Upper lobe of left lung (tissue), 6 donors: ENCODE results near the gene NRAS. TPM values are rescaled to one million over a fixed set of nuclear protein-coding genes. Genes with fewer than 3 reads are reported as not detected.

ENCODE experiments used
- ATAC-seq, 2 donors: fragments of 200-7000 bp; cut with Tn5 transposase; one replicate each; pipeline ENCODE4 v1.9.1; 2022; ENCODE audit warnings: mild to moderate bottlenecking in 2 of 2, moderate library complexity in 2 of 2; ENCODE audit not compliant: low FRiP score in 2 of 2
- DNase-seq, 2 donors: peaks; one replicate each; pipeline ENCODE4 v3.0.0-alpha.2; 2019 to 2020
- H3K27ac ChIP-seq, 4 donors: fragments of 200-600 bp; sonication (generic); one replicate each; pipeline ENCODE4 v1.5.1; 2016 to 2019
- H3K27me3 ChIP-seq, 4 donors: fragments of 200-600 bp; sonication (generic); one replicate each; pipeline ENCODE4 v1.5.1; 2017 to 2019
- H3K36me3 ChIP-seq, 4 donors: fragments of 200-600 bp; sonication (generic); one replicate each; pipeline ENCODE4 v1.5.1; 2016 to 2019
- H3K4me1 ChIP-seq, 4 donors: fragments of 200-600 bp; sonication (generic); one replicate each; pipeline ENCODE4 v1.5.1; 2018 to 2019
- H3K4me3 ChIP-seq, 4 donors: fragments of 200-600 bp; sonication (generic); one replicate each; pipeline ENCODE4 v1.5.1; 2017 to 2019; ENCODE audit warnings: mild to moderate bottlenecking in 2 of 4, moderate library complexity in 1 of 4
- H3K9me3 ChIP-seq, 4 donors: fragments of 200-600 bp; sonication (generic); one replicate each; pipeline ENCODE4 v1.5.1; 2018 to 2019
- EP300 ChIP-seq, 4 donors: sonication (generic); formaldehyde crosslinking; IDR thresholded peaks; one replicate each; pipeline ENCODE4 v1.5.1; 2017; ENCODE audit warnings: antibody characterized with exemption in 4 of 4, control low read depth in 2 of 4
- POLR2A ChIP-seq, 4 donors: fragments of 450-650 bp; IDR thresholded peaks; one replicate each; pipeline ENCODE4 v1.5.1; 2016 to 2017; ENCODE audit warnings: antibody characterized with exemption in 4 of 4, mild to moderate bottlenecking in 2 of 4
- POLR2AphosphoS5 ChIP-seq, 2 donors: sonication (generic); formaldehyde crosslinking; IDR thresholded peaks; one replicate each; pipeline ENCODE4 v1.5.1; 2017; ENCODE audit warnings: antibody characterized with exemption in 2 of 2
- WGBS, 2 donors: methylation state at CpG; one replicate each; pipeline ENCODE4 v1.1.5; 2017 to 2018; 5-methylcytosine and 5-hydroxymethylcytosine counted together
- total RNA-seq, 6 donors: library from RNA; depleted of rRNA in 4 of 6; stranded (reverse); fragments of >200 nt in 4 of 6; gene quantifications; one replicate each; pipeline versions ENCODE4 v1.1.0 to v1.2.1, GENCODE V29; 2016 to 2021
- TF ChIP-seq, protein P1 (sequence below), 6 experiments: fragments of 450-650 bp in 4 of 6; fragments of 200-600 bp in 2 of 6; sonication (generic) in 2 of 6; IDR thresholded peaks; one replicate each; pipeline ENCODE4 v1.5.1; 2016 to 2019; ENCODE audit warnings: antibody characterized with exemption in 6 of 6
- donor health status: DM: no; HTN: no; CAD: no; lungs with moderate emphysema.
- donor health status: DM: no; HTN: yes; CAD: no; lungs with severe emphysema.

NRAS gene
- total RNA-seq, 6 donors from 2014 or later = 11.5 to 36.6 (median 25.4) TPM

DNA sequence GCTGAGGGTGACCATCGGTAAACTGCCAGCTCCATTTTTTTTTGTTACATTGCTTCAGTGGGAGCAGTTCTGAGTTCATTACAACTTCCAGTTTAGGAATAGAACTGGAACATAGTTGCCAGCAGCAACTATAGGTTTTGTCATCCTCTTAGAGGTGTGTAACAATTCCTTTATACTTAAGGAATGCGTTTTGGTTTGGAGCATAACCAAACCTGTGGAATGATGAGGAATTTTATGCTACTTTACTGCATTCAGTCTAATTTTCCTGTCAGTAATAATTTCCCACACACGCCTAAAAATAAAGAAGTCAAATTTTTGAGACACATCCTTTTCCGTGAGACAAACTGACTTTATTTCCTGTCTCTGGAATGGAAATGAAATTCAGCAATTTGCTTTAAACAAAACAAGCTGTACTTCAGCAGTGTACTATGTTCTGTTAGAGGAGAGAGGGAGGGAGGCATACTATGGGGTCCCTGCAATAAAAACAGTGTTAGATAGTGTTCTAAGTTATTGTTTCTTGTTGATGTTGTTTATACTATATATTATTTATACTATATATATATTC lies 16.5 kb downstream of the NRAS start:
- no peaks in the 10 kb centered on the region for H3K4me1 ChIP-seq
- H3K9me3 ChIP-seq = no peaks in the 10 kb centered on the region
- no peaks in the 10 kb centered on the region for H3K27me3 ChIP-seq
- DNase-seq (no peak), ATAC-seq (no peak)
- WGBS, 2 donors = 40 to 46% methylated on average over 4 of the region's 4 CpGs
- no peak overlapping the region for H3K27ac ChIP-seq
- H3K36me3 ChIP-seq = peaks cover 0 to under 1% (median 0%) of the 10 kb centered on the region in 4 donors
- H3K4me3 ChIP-seq = no peak overlapping the region
- no peak for TF ChIP-seq POLR2AphosphoS5 (IDR thresholded peaks at IDR 0.05)
- no peak for TF ChIP-seq POLR2A (IDR thresholded peaks at IDR 0.05)
- TF ChIP-seq, protein P1, sequence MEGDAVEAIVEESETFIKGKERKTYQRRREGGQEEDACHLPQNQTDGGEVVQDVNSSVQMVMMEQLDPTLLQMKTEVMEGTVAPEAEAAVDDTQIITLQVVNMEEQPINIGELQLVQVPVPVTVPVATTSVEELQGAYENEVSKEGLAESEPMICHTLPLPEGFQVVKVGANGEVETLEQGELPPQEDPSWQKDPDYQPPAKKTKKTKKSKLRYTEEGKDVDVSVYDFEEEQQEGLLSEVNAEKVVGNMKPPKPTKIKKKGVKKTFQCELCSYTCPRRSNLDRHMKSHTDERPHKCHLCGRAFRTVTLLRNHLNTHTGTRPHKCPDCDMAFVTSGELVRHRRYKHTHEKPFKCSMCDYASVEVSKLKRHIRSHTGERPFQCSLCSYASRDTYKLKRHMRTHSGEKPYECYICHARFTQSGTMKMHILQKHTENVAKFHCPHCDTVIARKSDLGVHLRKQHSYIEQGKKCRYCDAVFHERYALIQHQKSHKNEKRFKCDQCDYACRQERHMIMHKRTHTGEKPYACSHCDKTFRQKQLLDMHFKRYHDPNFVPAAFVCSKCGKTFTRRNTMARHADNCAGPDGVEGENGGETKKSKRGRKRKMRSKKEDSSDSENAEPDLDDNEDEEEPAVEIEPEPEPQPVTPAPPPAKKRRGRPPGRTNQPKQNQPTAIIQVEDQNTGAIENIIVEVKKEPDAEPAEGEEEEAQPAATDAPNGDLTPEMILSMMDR (IDR thresholded peaks at IDR 0.05) = no peak
- no peak for TF ChIP-seq EP300 (IDR thresholded peaks at IDR 0.05)

DNA sequence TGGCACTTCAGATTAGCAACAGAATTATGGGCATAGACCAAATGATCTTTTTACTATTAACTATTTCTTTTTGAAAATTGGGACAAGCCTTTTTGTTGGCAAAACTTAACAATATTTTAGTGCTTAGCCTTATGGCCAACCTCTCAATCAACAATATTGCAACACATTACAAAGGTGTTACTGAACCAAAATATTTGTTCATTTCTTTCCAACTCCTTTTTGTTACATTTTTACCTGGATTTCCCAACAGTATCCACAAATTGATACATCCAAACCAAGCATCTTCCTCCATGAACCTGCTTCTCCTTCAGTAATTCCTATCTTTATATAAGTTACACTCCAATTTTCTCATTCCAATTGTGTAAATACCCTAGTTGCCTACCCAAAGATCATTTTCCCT lies 19.8 kb downstream of the NRAS start:
- DNase-seq (no peak), ATAC-seq (no peak)
- Histone ChIP-seq H3K27ac (no peak overlapping the region), H3K4me1 (no peaks in the 10 kb centered on the region), H3K36me3 (no peaks in the 10 kb centered on the region), H3K27me3 (no peaks in the 10 kb centered on the region), H3K9me3 (no peaks in the 10 kb centered on the region), H3K4me3 (no peak overlapping the region)
- no peak for TF ChIP-seq POLR2AphosphoS5 (IDR thresholded peaks at IDR 0.05)
- TF ChIP-seq, protein P1 (IDR thresholded peaks at IDR 0.05) = no peak
- TF ChIP-seq EP300 (IDR thresholded peaks at IDR 0.05) = no peak
- TF ChIP-seq POLR2A (IDR thresholded peaks at IDR 0.05) = no peak

DNA sequence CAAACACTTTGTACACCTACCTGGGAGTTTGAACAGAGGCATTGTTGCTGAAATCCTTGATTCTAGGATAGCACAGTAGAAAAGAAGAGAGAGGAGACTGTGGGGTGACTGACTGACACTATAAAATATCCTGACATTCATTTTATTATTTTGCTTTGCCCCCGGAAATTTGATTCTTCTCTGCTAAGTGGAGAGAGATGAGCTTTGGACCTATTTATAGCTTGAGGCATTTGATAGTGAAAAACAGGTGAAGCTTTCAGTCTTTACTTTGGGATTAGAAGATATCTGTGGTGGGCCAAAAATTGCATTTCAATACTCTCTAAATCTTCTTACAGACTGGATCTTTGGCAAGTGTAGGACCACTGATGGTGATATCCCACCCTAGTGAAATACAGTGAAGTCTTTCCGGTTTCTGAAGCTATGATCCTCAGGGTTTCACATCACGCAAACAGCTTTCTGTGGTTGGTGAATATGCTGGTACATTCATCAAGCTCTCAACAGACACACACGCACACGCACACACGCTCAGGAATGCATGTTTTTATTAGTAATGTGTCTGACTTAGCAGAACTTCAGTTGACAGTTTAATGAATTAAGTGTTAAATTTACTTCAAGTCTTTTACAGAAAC lies 21.0 kb downstream of the NRAS start, which contains the start of gene AMPD1:
AMPD1 (minus strand) TSS at position 117 of the 629 bp plus-strand sequence; CDS start at position 42, 75 bp downstream.
- no peaks in the 10 kb centered on the region for H3K27me3 ChIP-seq
- H3K27ac ChIP-seq = no peak within 1 kb of the TSS
- 63 to 73% methylated on average over 6 of the region's 6 CpGs for WGBS, 2 donors
- no peaks in the 10 kb centered on the region for H3K9me3 ChIP-seq
- no peaks in the 10 kb centered on the region for H3K36me3 ChIP-seq
- ATAC-seq = no peak
- H3K4me3 ChIP-seq = no peak within 1 kb of the TSS
- no peak for TF ChIP-seq POLR2A (IDR thresholded peaks at IDR 0.05)
- TF ChIP-seq, protein P1 (IDR thresholded peaks at IDR 0.05) = no peak
- no peak for TF ChIP-seq POLR2AphosphoS5 (IDR thresholded peaks at IDR 0.05)
- TF ChIP-seq EP300 (IDR thresholded peaks at IDR 0.05) = no peak
- no peaks in the 10 kb centered on the region for H3K4me1 ChIP-seq
- DNase-seq = no peak

GRCh38 chr1:114694540-114695310 lies 21.8 kb downstream of the NRAS start:
- Histone ChIP-seq H3K36me3 (no peaks in the 10 kb centered on the region), H3K27me3 (no peaks in the 10 kb centered on the region), H3K4me1 (no peaks in the 10 kb centered on the region), H3K27ac (no peak overlapping the region), H3K9me3 (no peaks in the 10 kb centered on the region), H3K4me3 (no peak overlapping the region)
- 82 to 85% methylated on average over 9 of the region's 9 CpGs for WGBS, 2 donors
- ATAC-seq (no peak), DNase-seq (no peak)
- TF ChIP-seq POLR2AphosphoS5 (IDR thresholded peaks at IDR 0.05) = no peak
- TF ChIP-seq, protein P1 (IDR thresholded peaks at IDR 0.05) = no peak
- TF ChIP-seq POLR2A (IDR thresholded peaks at IDR 0.05) = no peak
- TF ChIP-seq EP300 (IDR thresholded peaks at IDR 0.05) = no peak
